ENCODE measurements around the gene CLCN4.
A peak's percentile ranks its signal among the peaks of the same experiment; 100 is the strongest.

Gene CLCN4

GRCh38 chrX:10197279-10198210 lies 40.8 kb downstream of the CLCN4 start:
- no peak for DNase-seq (ENCODE audit: low read depth)

GRCh38 chrX:10198254-10198653 lies 41.5 kb downstream of the CLCN4 start:
- no peak for DNase-seq (ENCODE audit: low read depth)

GRCh38 chrX:10199212-10199611 lies 42.4 kb downstream of the CLCN4 start:
- DNase-seq (ENCODE audit: low read depth): no peak

- DNase-seq (ENCODE audit: low read depth): no peak
Observed at GRCh38 chrX:10203617-10204016, 46.8 kb downstream of the CLCN4 start.

GRCh38 chrX:10206317-10206716 lies 49.5 kb downstream of the CLCN4 start:
- DNase-seq (ENCODE audit: low read depth): no peak

- DNase-seq (ENCODE audit: low read depth): no peak
Observed at GRCh38 chrX:10208281-10208856, 51.6 kb downstream of the CLCN4 start.

- DNase-seq (ENCODE audit: low read depth): no peak
Observed at GRCh38 chrX:10208953-10209352, 52.2 kb downstream of the CLCN4 start.

GRCh38 chrX:10212395-10212794 lies 55.6 kb downstream of the CLCN4 start:
- no peak for DNase-seq (ENCODE audit: low read depth)

GRCh38 chrX:10213716-10214115 lies 56.9 kb downstream of the CLCN4 start:
- no peak for DNase-seq (ENCODE audit: low read depth)

- no peak for DNase-seq (ENCODE audit: low read depth)
Observed at GRCh38 chrX:10216208-10216607, 59.4 kb downstream of the CLCN4 start.

GRCh38 chrX:10217198-10217597 lies 60.4 kb downstream of the CLCN4 start:
- DNase-seq (ENCODE audit: low read depth): no peak

GRCh38 chrX:10221651-10222050 lies 64.9 kb downstream of the CLCN4 start:
- no peak for DNase-seq (ENCODE audit: low read depth)

GRCh38 chrX:10223276-10223675 lies 66.5 kb downstream of the CLCN4 start:
- no peak for DNase-seq (ENCODE audit: low read depth)

GRCh38 chrX:10223781-10224180 lies 67.0 kb downstream of the CLCN4 start:
- no peak for DNase-seq (ENCODE audit: low read depth)

- DNase-seq (ENCODE audit: low read depth): no peak
Observed at GRCh38 chrX:10230222-10230621, 73.4 kb downstream of the CLCN4 start.

- no peak for DNase-seq (ENCODE audit: low read depth)
Observed at GRCh38 chrX:10231461-10231860, 74.7 kb downstream of the CLCN4 start.

GRCh38 chrX:10233173-10233572 lies 76.4 kb downstream of the CLCN4 start:
- DNase-seq (ENCODE audit: low read depth): no peak

- no peak for DNase-seq (ENCODE audit: low read depth)
Observed at GRCh38 chrX:10233696-10234095, 76.9 kb downstream of the CLCN4 start.

GRCh38 chrX:10235851-10236250 lies 79.1 kb downstream of the CLCN4 start:
- no peak for DNase-seq (ENCODE audit: low read depth)

- DNase-seq (ENCODE audit: low read depth): no peak
Observed at GRCh38 chrX:10237241-10237640, 80.5 kb downstream of the CLCN4 start.

- DNase-seq (ENCODE audit: low read depth): peak; percentile 47
Observed at GRCh38 chrX:10239611-10240064, 82.9 kb downstream of the CLCN4 start.

- DNase-seq (ENCODE audit: low read depth): peak; percentile 50
Observed at GRCh38 chrX:10240918-10241317, 84.1 kb downstream of the CLCN4 start.

GRCh38 chrX:10242026-10242425 lies 85.3 kb downstream of the CLCN4 start:
- DNase-seq (ENCODE audit: low read depth): no peak
